ENCODE data around the gene TDO2.
"Not testable (repeated sequence)": the region's sequence is repeated elsewhere in the genome, so short reads cannot be mapped to it uniquely, and the experiment has no call there.

TDO2 gene

GRCh38 chr4:155908187-155909139, 5.0 kb downstream of the TDO2 start:
- no peak for DNase-seq

GRCh38 chr4:155909615-155910226, 6.2 kb downstream of the TDO2 start:
- DNase-seq: no peak

- DNase-seq: no peak
Measured at GRCh38 chr4:155911905-155912304, 8.4 kb downstream of the TDO2 start.

- DNase-seq: no peak
Measured at GRCh38 chr4:155914782-155915181, 11.3 kb downstream of the TDO2 start.

GRCh38 chr4:155921597-155921996, 18.1 kb downstream of the TDO2 start:
- no peak for DNase-seq

- DNase-seq: no peak
Measured at GRCh38 chr4:155924637-155925036, 21.1 kb downstream of the TDO2 start.

- DNase-seq: no peak
Measured at GRCh38 chr4:155929833-155930232, 26.3 kb downstream of the TDO2 start.

GRCh38 chr4:155930330-155930729, 26.8 kb downstream of the TDO2 start:
- no peak for DNase-seq

- DNase-seq: no peak
Measured at GRCh38 chr4:155931634-155932033, 28.1 kb downstream of the TDO2 start.

- DNase-seq: not testable (repeated sequence)
Measured at GRCh38 chr4:155934634-155935033, 31.1 kb downstream of the TDO2 start.

GRCh38 chr4:155935389-155935986, 32.0 kb downstream of the TDO2 start:
- DNase-seq: no peak

- DNase-seq: no peak
Measured at GRCh38 chr4:155941085-155941790, 37.7 kb downstream of the TDO2 start.

GRCh38 chr4:155941820-155942219, 38.3 kb downstream of the TDO2 start:
- no peak for DNase-seq

- DNase-seq: no peak
Measured at GRCh38 chr4:155943605-155944291, 40.3 kb downstream of the TDO2 start.

GRCh38 chr4:155944516-155944915, 41.0 kb downstream of the TDO2 start:
- no peak for DNase-seq

- no peak for DNase-seq
Measured at GRCh38 chr4:155946486-155946885, 43.0 kb downstream of the TDO2 start.

- no peak for DNase-seq
Measured at GRCh38 chr4:155948541-155948940, 45.0 kb downstream of the TDO2 start.

GRCh38 chr4:155950461-155950860, 47.0 kb downstream of the TDO2 start:
- DNase-seq: no peak

- no peak for DNase-seq
Measured at GRCh38 chr4:155952501-155952901, 49.0 kb downstream of the TDO2 start.

GRCh38 chr4:155953151-155954117, 49.9 kb downstream of the TDO2 start, which contains the start of gene CTSO:
TSS of gene CTSO (minus strand) at chr4:155953866. CDS start at chr4:155953847, 19 bp downstream.
- peak; percentile 72 for DNase-seq

GRCh38 chr4:155954118-155954685, 50.7 kb downstream of the TDO2 start:
- DNase-seq: no peak
